K562 (cell line): Measurements from ENCODE around the gene ZFP62. TPM values are rescaled to one million over a fixed set of nuclear protein-coding genes. Genes with fewer than 3 reads are reported as not detected.

Experiments used
- C11orf30 ChIP-seq: fragments of 450-650 bp; IDR thresholded peaks from 2 replicates; pipeline ENCODE4 v1.6.1; 2016; ENCODE audit warnings: low read depth, mild to moderate bottlenecking
- CEBPB ChIP-seq: fragments of 450-650 bp; IDR thresholded peaks from 2 replicates; pipeline ENCODE4 v1.6.1; 2016; ENCODE audit warnings: missing genetic modification characterization, missing compliant biosample characterization
- CLOCK ChIP-seq: fragments of 250-450 bp; sonication (Bioruptor Pico); IDR thresholded peaks from 2 replicates; pipeline ENCODE4 v1.4.0; 2020; ENCODE audit warnings: mild to moderate bottlenecking, moderate library complexity, borderline replicate concordance
- JUND ChIP-seq, 2 experiments: IDR thresholded peaks; 2 replicates in 1 of 2; 3 replicates in 1 of 2; pipeline ENCODE4 v1.6.1; 2011; ENCODE audit warnings: borderline replicate concordance in 2 of 2, low read depth in 2 of 2, low read length in 2 of 2, improper control_type of control experiment in 1 of 2, missing biosample characterization in 1 of 2, missing genetic modification characterization in 1 of 2, missing genetic modification reagents in 1 of 2
- NBN ChIP-seq: fragments of 450-650 bp; IDR thresholded peaks from 2 replicates; pipeline ENCODE4 v1.6.1; 2016; ENCODE audit warnings: low read depth, mild to moderate bottlenecking
- RAD51 ChIP-seq: fragments of 450-650 bp; IDR thresholded peaks from 2 replicates; pipeline ENCODE4 v1.7.1; 2016; ENCODE audit warnings: low read depth, mild to moderate bottlenecking, borderline replicate concordance
- RHOXF2B ChIP-seq: fragments of 250-450 bp; sonication (Bioruptor Pico); conservative IDR thresholded peaks from 2 replicates; pipeline ENCODE4 v1.5.1; 2021
- ZNF263 ChIP-seq: sonication (generic); formaldehyde crosslinking; IDR thresholded peaks from 2 replicates; pipeline ENCODE4 v1.8.0; 2022; ENCODE audit warnings: mild to moderate bottlenecking, missing genetic modification reagents, borderline replicate concordance
- ZNF280B ChIP-seq: fragments of 250-450 bp; sonication (Bioruptor Pico); IDR thresholded peaks from 2 replicates; pipeline ENCODE4 v1.5.1; 2021; ENCODE audit warnings: mild to moderate bottlenecking
- ZNF77 ChIP-seq: fragments of 250-450 bp; sonication (Bioruptor Pico); IDR thresholded peaks from 2 replicates; pipeline ENCODE4 v1.5.0; 2020
- polyA plus RNA-seq, 8 experiments: library from polyadenylated mRNA; depleted of rRNA in 4 of 8; stranded (reverse) in 5 of 8; unstranded in 3 of 8; fragments of >200 nt; fragmentation: Nextera tagmentation in 2 of 8; fragmentation: Illumina TruSeq in 1 of 8; extraction: Ambion mirVana in 2 of 8; extraction: Trizol in 1 of 8; gene quantifications; 2 replicates each; pipeline versions ENCODE4 v1.2.1 to v1.2.3, GENCODE V29; 2011 to 2014; ENCODE audit warnings: inconsistent platforms in 1 of 8, missing spikeins in 1 of 8
- total RNA-seq, 7 experiments: library from RNA; depleted of rRNA in 6 of 7; stranded (reverse); fragments of >200 nt in 6 of 7; fragmentation: Illumina TruSeq in 2 of 7; extraction: Trizol in 2 of 7; gene quantifications; 2 replicates each; pipeline versions ENCODE4 v1.2.1 to v1.2.3, GENCODE V29; 2011 to 2021; ENCODE audit warnings: low replicate concordance in 1 of 7
- TF ChIP-seq, protein P1 (sequence below): fragments of 250-450 bp; sonication (Bioruptor Pico); IDR thresholded peaks from 2 replicates; pipeline ENCODE4 v1.8.0; 2021; ENCODE audit warnings: moderate library complexity, mild to moderate bottlenecking, inconsistent platforms

Gene ZFP62
- total and polyA plus RNA-seq, 9 of the 15 experiments (the other 6 are each of a cell fraction or from before 2014, with no cell fraction given), result 12.2 to 37.5 (median 25.0) TPM

DNA sequence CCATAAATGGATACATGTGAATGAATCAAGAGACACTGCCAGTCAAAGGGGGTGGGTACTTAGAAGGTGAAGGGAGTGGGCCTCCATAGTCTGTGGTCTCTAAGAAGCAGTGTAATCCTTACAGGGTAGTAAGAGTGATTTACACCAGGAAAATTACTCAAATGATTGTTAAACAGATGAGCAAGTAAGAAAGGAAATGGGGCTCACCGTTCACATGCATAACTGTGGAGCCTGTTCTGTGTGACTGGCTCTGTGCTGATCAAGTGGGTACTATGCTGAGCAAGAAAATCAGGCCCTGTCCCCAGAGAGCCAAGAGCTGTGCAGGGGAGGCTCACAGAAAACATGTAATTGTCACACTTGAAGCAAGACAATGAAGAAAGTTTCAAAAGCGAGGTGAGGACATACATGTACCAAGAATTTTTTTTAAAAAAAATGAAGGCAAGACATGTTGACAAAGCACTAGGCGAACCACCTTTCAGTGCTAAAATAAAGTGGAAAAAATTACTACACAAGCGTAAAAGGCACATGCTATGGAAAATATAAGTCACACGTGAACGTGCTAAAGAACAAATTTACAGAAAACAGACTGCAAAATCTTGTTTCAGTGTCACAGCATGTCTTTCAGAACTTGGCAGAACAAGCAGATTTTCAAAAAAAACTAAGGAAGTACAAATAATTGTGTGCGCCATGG is 40.4 kb upstream of the ZFP62 start (continued):
- TF ChIP-seq CLOCK (CRISPR knock-in tag) (no peak), RHOXF2B (CRISPR knock-in tag) (no peak), ZNF280B (CRISPR knock-in tag) (no peak), ZNF77 (CRISPR knock-in tag) (no peak), NBN (no peak), RAD51 (no peak), JUND (IDR thresholded peaks at IDR 0.05; ENCODE audit: borderline replicate concordance, low read depth, low read length) (no peak), JUND (tag; IDR thresholded peaks at IDR 0.05; ENCODE audit: borderline replicate concordance, low read depth, low read length) (no peak), CEBPB (no peak), C11orf30 (no peak), ZNF263 (CRISPR knock-in tag) (no peak)
- TF ChIP-seq, protein P1, sequence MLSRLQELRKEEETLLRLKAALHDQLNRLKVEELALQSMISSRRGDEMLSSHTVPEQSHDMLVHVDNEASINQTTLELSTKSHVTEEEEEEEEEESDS (CRISPR knock-in tag), result no peak
- TF ChIP-seq, all 486 proteins: peak for 0
